Transverse colon (tissue), 3 donors: ENCODE measurements around the gene RTN4.

Experiments
- CTCF ChIP-seq, 5 experiments: fragments of 200-600 bp in 3 of 5; fragments of 450-650 bp in 2 of 5; sonication (generic) in 3 of 5; IDR thresholded peaks; 1 replicate in 2 of 5; 2 replicates in 3 of 5; pipeline ENCODE4 v1.5.1; 2016 to 2017; ENCODE audit warnings: antibody characterized with exemption in 5 of 5, inconsistent platforms in 3 of 5, mild to moderate bottlenecking in 2 of 5, moderate library complexity in 1 of 5
- EP300 ChIP-seq: sonication (generic); formaldehyde crosslinking; IDR thresholded peaks from one replicate; pipeline ENCODE4 v1.6.1; 2017; ENCODE audit warnings: antibody characterized with exemption, low read depth
- POLR2A ChIP-seq: fragments of 450-650 bp; IDR thresholded peaks from one replicate; pipeline ENCODE4 v1.6.1; 2016; ENCODE audit warnings: antibody characterized with exemption, mild to moderate bottlenecking, moderate library complexity

- TF ChIP-seq POLR2A (no peak), CTCF (IDR thresholded peaks at IDR 0.05) (no peak), EP300 (no peak)
Measured at GRCh38 chr2:55010915-55011314, 39.3 kb downstream of the RTN4 start.
